Left ventricle myocardium inferior (tissue), 1 donor: Measurements from ENCODE around the gene MACC1. TPM values are rescaled to one million over a fixed set of nuclear protein-coding genes. Genes with fewer than 3 reads are reported as not detected.

Experiments
- DNase-seq: peaks from one replicate; pipeline ENCODE4 v3.0.0-alpha.2; 2020
- H3K27ac ChIP-seq: fragments of 200-600 bp; replicated peaks from 2 replicates; pipeline ENCODE4 v1.8.0; 2021
- H3K27me3 ChIP-seq: fragments of 200-600 bp; 2 replicates; pipeline ENCODE4 v1.8.0; 2021; ENCODE audit warnings: low read depth
- H3K36me3 ChIP-seq: fragments of 200-600 bp; 2 replicates; pipeline ENCODE4 v1.8.0; 2021
- H3K4me1 ChIP-seq: fragments of 200-600 bp; 2 replicates; pipeline ENCODE4 v1.8.0; 2021
- H3K4me3 ChIP-seq: fragments of 200-600 bp; 2 replicates; pipeline ENCODE4 v1.8.0; 2021; ENCODE audit warnings: mild to moderate bottlenecking, moderate library complexity
- H3K9me3 ChIP-seq: fragments of 200-600 bp; replicated peaks from 2 replicates; pipeline ENCODE4 v1.8.0; 2021
- CTCF ChIP-seq: fragments of 200-600 bp; IDR thresholded peaks from 2 replicates; pipeline ENCODE4 v1.8.0; 2021; ENCODE audit warnings: antibody characterized with exemption, mild to moderate bottlenecking, borderline replicate concordance
- intact Hi-C: fragments of 100-400 bp; cut with micrococcal nuclease; formaldehyde crosslinking; loops from one replicate; pipeline ENCODE4 v1.11.0; 2022
- total RNA-seq: library from RNA; stranded (reverse); fragmentation: NEBNext Ultra II Directional; extraction: Animal tissue kit (Norgen Biotek cat#: 25700); gene quantifications from one replicate; pipeline ENCODE4 v1.2.1, GENCODE V29; 2021
- donor health status: DM: no; HTN: yes; CAD: no; lungs with severe emphysema.

The MACC1 gene
- total RNA-seq, 1 donor from 2014 or later = 0.03 TPM

DNA sequence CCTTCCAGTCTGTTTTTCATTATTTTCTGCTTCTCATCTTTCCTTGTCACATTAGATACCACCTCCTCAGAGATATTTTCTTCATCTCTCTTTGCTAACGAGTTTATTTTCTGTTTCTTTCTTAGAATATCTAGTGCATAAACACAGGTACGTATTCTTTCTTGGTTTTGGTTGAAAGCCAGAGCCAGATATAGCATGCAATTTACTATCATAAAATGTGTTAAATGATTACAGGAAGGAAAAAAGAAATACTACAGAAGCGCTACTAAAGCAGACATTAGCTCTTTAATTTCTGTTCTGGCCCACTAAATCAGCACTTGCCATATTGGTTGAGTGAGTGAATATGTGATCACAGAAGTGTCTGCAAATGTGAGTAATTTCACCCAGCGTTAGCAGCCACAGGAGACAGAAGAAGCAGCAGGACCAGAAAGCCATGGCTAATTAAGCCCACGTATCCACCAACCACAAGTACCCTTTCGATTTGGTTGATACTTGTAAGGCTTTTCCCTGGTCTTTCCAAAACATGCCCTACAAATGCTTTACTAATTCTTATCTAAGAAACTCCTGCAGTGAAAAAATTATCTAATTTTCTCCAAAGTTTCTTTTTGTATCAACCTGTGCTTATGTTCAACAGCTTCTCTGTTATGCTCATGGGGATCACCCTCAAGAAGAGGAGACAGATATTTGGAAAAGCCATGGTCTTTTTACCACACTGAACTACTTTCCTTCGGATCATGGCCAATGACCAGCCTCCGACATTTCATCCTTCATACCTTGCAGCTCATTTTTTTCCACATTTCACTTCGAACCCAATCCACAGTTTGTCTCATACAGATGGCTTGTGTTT lies 23.1 kb upstream of the MACC1 start:
- intact Hi-C loops = no loop called here
- DNase-seq = no peak
- H3K4me3 ChIP-seq = no peak overlapping the region
- no peak for TF ChIP-seq CTCF
- H3K4me1 ChIP-seq = no peaks in the 10 kb centered on the region
- H3K27me3 ChIP-seq = no peaks in the 10 kb centered on the region
- no peaks in the 10 kb centered on the region for H3K9me3 ChIP-seq
- no peak overlapping the region for H3K27ac ChIP-seq
- no peaks in the 10 kb centered on the region for H3K36me3 ChIP-seq

DNA sequence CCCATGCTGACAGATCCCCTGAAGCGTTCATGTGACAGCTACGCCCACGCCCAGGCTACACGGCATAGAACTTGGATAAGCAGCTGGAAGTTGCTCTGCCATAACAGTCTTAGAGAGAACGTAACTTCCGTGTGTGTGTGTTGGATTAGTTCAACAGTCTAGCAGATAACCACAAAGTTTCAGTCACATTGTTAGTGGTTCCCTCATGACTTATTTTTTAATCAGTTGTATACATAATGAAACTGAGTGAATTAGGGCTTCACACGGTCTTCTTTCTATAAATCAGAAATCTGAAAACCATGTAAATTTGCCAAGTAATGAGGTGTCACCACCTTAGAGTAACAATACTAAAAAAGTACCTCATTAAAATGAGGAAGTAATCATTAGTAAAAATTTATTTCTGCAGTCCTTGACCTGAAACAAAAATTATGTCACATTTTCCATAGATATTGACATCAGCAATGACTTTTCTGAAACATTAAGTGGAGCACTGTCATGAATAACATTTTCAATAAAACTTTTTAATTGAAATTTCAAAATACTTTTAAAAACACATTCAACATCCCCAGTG lies 21.7 kb upstream of the MACC1 start:
- no peaks in the 10 kb centered on the region for H3K9me3 ChIP-seq
- H3K27me3 ChIP-seq = no peaks in the 10 kb centered on the region
- DNase-seq = no peak
- intact Hi-C loops = no loop called here
- H3K4me3 ChIP-seq = no peak overlapping the region
- no peak overlapping the region for H3K27ac ChIP-seq
- H3K4me1 ChIP-seq = no peaks in the 10 kb centered on the region
- no peak for TF ChIP-seq CTCF
- H3K36me3 ChIP-seq = no peaks in the 10 kb centered on the region

GRCh38 chr7:20238194-20238753 lies 21.1 kb upstream of the MACC1 start:
- intact Hi-C loops = no loop called here
- H3K27me3 ChIP-seq = no peaks in the 10 kb centered on the region
- H3K36me3 ChIP-seq = no peaks in the 10 kb centered on the region
- H3K9me3 ChIP-seq = no peaks in the 10 kb centered on the region
- TF ChIP-seq CTCF = no peak
- DNase-seq = no peak
- no peaks in the 10 kb centered on the region for H3K4me1 ChIP-seq
- H3K4me3 ChIP-seq = no peak overlapping the region
- H3K27ac ChIP-seq = no peak overlapping the region

DNA sequence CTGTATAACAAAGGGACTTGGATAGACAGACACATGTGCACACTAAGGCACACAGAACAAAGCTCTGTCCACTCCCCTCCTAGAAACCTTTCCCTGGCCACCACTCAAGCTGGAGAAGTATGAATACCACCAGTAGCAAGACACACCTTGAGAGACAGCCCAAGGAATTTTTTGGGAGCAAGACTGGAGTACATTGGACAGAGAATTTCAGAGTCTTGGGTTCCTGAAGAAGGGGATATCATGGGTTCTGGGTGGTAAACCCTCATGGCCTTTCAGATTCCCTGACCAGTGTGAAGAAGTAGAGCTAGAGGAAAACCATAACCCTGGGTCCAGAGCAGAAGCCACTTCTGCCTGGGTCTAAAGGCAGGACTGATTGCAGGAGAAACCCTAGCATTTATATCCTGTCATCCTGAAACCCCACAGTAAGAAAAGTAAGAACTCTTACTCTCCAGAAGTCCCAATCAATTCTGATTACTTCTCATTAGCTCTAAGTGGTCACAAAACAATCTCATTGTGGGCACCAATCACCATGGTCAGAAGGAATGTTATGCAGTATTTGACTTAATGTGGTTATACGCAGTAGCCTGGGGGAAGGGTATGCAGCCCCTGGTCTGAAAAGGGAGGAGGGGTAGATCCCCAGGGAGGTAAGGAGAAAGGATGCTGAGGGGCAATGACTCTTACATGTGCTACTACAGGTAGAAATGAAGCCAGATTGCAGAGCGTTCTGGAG lies 20.4 kb upstream of the MACC1 start:
- Histone ChIP-seq H3K4me3 (no peak overlapping the region), H3K9me3 (no peaks in the 10 kb centered on the region), H3K36me3 (no peaks in the 10 kb centered on the region), H3K27me3 (no peaks in the 10 kb centered on the region), H3K27ac (no peak overlapping the region), H3K4me1 (no peaks in the 10 kb centered on the region)
- no peak for DNase-seq
- intact Hi-C loops = no loop called here
- no peak for TF ChIP-seq CTCF

DNA sequence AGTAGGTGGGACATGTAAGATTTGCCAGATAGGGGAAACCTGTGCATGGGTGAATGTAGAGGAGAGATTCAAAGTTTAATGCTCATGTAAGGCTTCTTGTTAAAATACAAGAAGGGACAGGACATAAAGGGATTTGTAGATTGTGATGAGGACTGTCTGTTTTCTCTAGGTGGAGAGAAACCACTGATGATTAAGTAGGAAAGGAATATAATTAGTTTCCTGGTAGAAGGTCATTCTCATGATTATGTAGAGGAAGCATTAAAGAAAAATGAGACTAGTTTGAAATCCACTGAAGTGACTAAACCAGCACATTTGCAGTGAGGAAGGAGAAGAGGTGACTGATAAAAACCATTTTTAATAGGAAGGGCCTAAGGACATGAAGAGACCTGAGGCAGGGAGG lies 19.6 kb upstream of the MACC1 start:
- intact Hi-C loops = no loop called here
- no peak for DNase-seq
- no peaks in the 10 kb centered on the region for H3K9me3 ChIP-seq

More for the DNA sequence above, 19.6 kb upstream of the MACC1 start:
- no peaks in the 10 kb centered on the region for H3K4me1 ChIP-seq
- no peaks in the 10 kb centered on the region for H3K27me3 ChIP-seq
- TF ChIP-seq CTCF = no peak
- H3K27ac ChIP-seq = no peak overlapping the region
- no peak overlapping the region for H3K4me3 ChIP-seq
- no peaks in the 10 kb centered on the region for H3K36me3 ChIP-seq
